Measurements from ENCODE around the gene REXO1. TPM values are rescaled to one million over a fixed set of nuclear protein-coding genes. Genes with fewer than 3 reads are reported as not detected.

REXO1 gene
- total and polyA plus RNA-seq, 2 of the 8 experiments (the other 6 are each of a cell fraction or from before 2014, with no cell fraction given), result 42.4 to 44.3 TPM

GRCh38 chr19:1855040-1855827 is 7.0 kb upstream of the REXO1 start (continued):
- TF ChIP-seq USF2 (IDR thresholded peaks at IDR 0.05; ENCODE audit: low read length) (no peak), BCL11A (IDR thresholded peaks at IDR 0.05; ENCODE audit: low read depth in 2 of 2, low read length in 2 of 2) (no peak), HDAC6 (IDR thresholded peaks at IDR 0.05; ENCODE audit: low read depth, low read length) (no peak), ASH2L (IDR thresholded peaks at IDR 0.05; ENCODE audit: low read length) (peak; percentile 56), YY1 (IDR thresholded peaks at IDR 0.05; ENCODE audit: low read depth, low read length) (no peak), EP300 (IDR thresholded peaks at IDR 0.05; ENCODE audit: borderline replicate concordance in 1 of 2, low read depth in 2 of 2, low read length in 2 of 2) (no peak), ATF2 (IDR thresholded peaks at IDR 0.05; ENCODE audit: low read length) (no peak), POLR2AphosphoS5 (IDR thresholded peaks at IDR 0.05; ENCODE audit: low read depth, low read length) (0 out of 2 replicates have a peak, but pooled peaks have one; percentile 28), RBBP5 (IDR thresholded peaks at IDR 0.05; ENCODE audit: borderline replicate concordance, low read depth, low read length) (no peak), SIN3A (conservative IDR thresholded peaks at IDR 0.05 in 1 of 2, IDR thresholded peaks at IDR 0.05 in 1 of 2; ENCODE audit: low read depth in 1 of 2, low read length in 2 of 2) (peak in 1 of 2 experiments; percentile 49; a peak in 1 of 4 replicates), RAD21 (IDR thresholded peaks at IDR 0.05 in 1 of 2, conservative IDR thresholded peaks at IDR 0.05 in 1 of 2; ENCODE audit: low read depth in 2 of 2, low read length in 2 of 2) (no peak), NRF1 (IDR thresholded peaks at IDR 0.05; ENCODE audit: low read depth, low read length) (no peak), SP2 (IDR thresholded peaks at IDR 0.05; ENCODE audit: low read length) (no peak), CBX5 (IDR thresholded peaks at IDR 0.05; ENCODE audit: low read depth, low read length) (no peak), TCF12 (IDR thresholded peaks at IDR 0.05; ENCODE audit: low read depth, low read length) (0 out of 2 replicates have a peak, but pooled peaks have one; percentile 5), POLR2A (IDR thresholded peaks at IDR 0.05; ENCODE audit: control extremely low read depth in 1 of 2, low read depth in 2 of 2, low read length in 2 of 2) (0 out of 3 replicates have a peak, but pooled peaks of 1 of the 2 experiments have one; percentile 34), TAF1 (IDR thresholded peaks at IDR 0.05; ENCODE audit: low read depth, low read length) (0 out of 2 replicates have a peak, but pooled peaks have one; percentile 21), SP4 (IDR thresholded peaks at IDR 0.05; ENCODE audit: low read length) (no peak)

Measured in H1 (cell line).